Uterus (tissue), 4 donors: ENCODE data around the gene SLC9A7. TPM values are rescaled to one million over a fixed set of nuclear protein-coding genes. Genes with fewer than 3 reads are reported as not detected.
A peak's percentile ranks its signal among the peaks of the same experiment; 100 is the strongest.

Source experiments
- DNase-seq, 2 donors: peaks; one replicate each; pipeline ENCODE4 v3.0.0-alpha.2; 2019 to 2020
- H3K27ac ChIP-seq, 2 donors: fragments of 200-600 bp; sonication (generic); 1 replicate in 1 of 2; 2 replicates in 1 of 2; pipeline ENCODE4 v1.5.1; 2016 to 2018
- H3K27me3 ChIP-seq, 2 donors: fragments of 200-600 bp; sonication (generic); one replicate each; pipeline ENCODE4 v1.5.1; 2018 to 2019; ENCODE audit warnings: control low read depth in 1 of 2
- H3K36me3 ChIP-seq, 2 donors: fragments of 200-600 bp; sonication (generic); one replicate each; pipeline ENCODE4 v1.5.1; 2019; ENCODE audit warnings: control low read depth in 1 of 2
- H3K4me1 ChIP-seq, 2 donors: fragments of 200-600 bp; sonication (generic); one replicate each; pipeline ENCODE4 v1.5.1; 2018 to 2019; ENCODE audit warnings: control low read depth in 1 of 2
- H3K4me3 ChIP-seq, 2 donors: fragments of 200-600 bp; sonication (generic); 1 replicate in 1 of 2; 2 replicates in 1 of 2; pipeline ENCODE4 v1.5.1; 2018 to 2019; ENCODE audit warnings: mild to moderate bottlenecking in 1 of 2
- H3K9me3 ChIP-seq, 2 donors: fragments of 200-600 bp; sonication (generic); one replicate each; pipeline ENCODE4 v1.5.1; 2019; ENCODE audit warnings: control low read depth in 1 of 2
- CTCF ChIP-seq, 4 experiments: fragments of 200-600 bp in 2 of 4; fragments of 450-650 bp in 2 of 4; sonication (generic) in 2 of 4; IDR thresholded peaks; one replicate each; pipeline ENCODE4 v1.5.1; 2016 to 2019; ENCODE audit warnings: antibody characterized with exemption in 4 of 4, mild to moderate bottlenecking in 2 of 4, moderate library complexity in 1 of 4
- POLR2A ChIP-seq, 2 donors: fragments of 450-650 bp; IDR thresholded peaks; one replicate each; pipeline ENCODE4 v1.6.1; 2016; ENCODE audit warnings: antibody characterized with exemption in 2 of 2, mild to moderate bottlenecking in 1 of 2, moderate library complexity in 1 of 2
- intact Hi-C: fragments of 100-400 bp; cut with DNase I; formaldehyde crosslinking; loops from one replicate; pipeline ENCODE4 v1.15.1; 2023; ENCODE audit warnings: low total_unique reads
- total RNA-seq, 4 donors: library from RNA; depleted of rRNA in 3 of 4; stranded (reverse); fragments of >200 nt in 3 of 4; gene quantifications; one replicate each; pipeline versions ENCODE4 v1.1.0 to v1.2.4, GENCODE V29; 2014 to 2023
- donor health status: DM: yes; HTN: yes; CAD: no.

SLC9A7 gene
- total RNA-seq, 4 donors from 2014 or later, result 0.51 to 6.4 (median 3.3) TPM

- H3K36me3 ChIP-seq, result no peaks in the 10 kb centered on the region
- H3K27me3 ChIP-seq, result no peaks in the 10 kb centered on the region
- no peak overlapping the region for H3K27ac ChIP-seq
- intact Hi-C loops, result no loop called here
- no peak for DNase-seq
- H3K9me3 ChIP-seq, result no peaks in the 10 kb centered on the region
- no peaks in the 10 kb centered on the region for H3K4me1 ChIP-seq
- TF ChIP-seq POLR2A (IDR thresholded peaks at IDR 0.05) (no peak), CTCF (IDR thresholded peaks at IDR 0.05) (no peak)
- no peak overlapping the region for H3K4me3 ChIP-seq
Measured at GRCh38 chrX:46648660-46649059, 110.3 kb downstream of the SLC9A7 start.

GRCh38 chrX:46647251-46647650 lies 111.7 kb downstream of the SLC9A7 start:
- H3K4me3 ChIP-seq, result no peak overlapping the region
- no peak for DNase-seq
- TF ChIP-seq CTCF (IDR thresholded peaks at IDR 0.05) (no peak), POLR2A (IDR thresholded peaks at IDR 0.05) (no peak)
- H3K27ac ChIP-seq, result no peak overlapping the region
- no peaks in the 10 kb centered on the region for H3K9me3 ChIP-seq
- no peaks in the 10 kb centered on the region for H3K36me3 ChIP-seq
- intact Hi-C loops, result no loop called here
- no peaks in the 10 kb centered on the region for H3K27me3 ChIP-seq
- H3K4me1 ChIP-seq, result no peaks in the 10 kb centered on the region

GRCh38 chrX:46645614-46646013 lies 113.3 kb downstream of the SLC9A7 start:
- no peaks in the 10 kb centered on the region for H3K4me1 ChIP-seq
- intact Hi-C loops, result no loop called here
- TF ChIP-seq CTCF (IDR thresholded peaks at IDR 0.05) (no peak), POLR2A (IDR thresholded peaks at IDR 0.05) (no peak)
- no peaks in the 10 kb centered on the region for H3K36me3 ChIP-seq
- H3K27ac ChIP-seq, result no peak overlapping the region
- no peaks in the 10 kb centered on the region for H3K9me3 ChIP-seq
- no peak for DNase-seq
- H3K27me3 ChIP-seq, result no peaks in the 10 kb centered on the region
- H3K4me3 ChIP-seq, result no peak overlapping the region

GRCh38 chrX:46643636-46644035 lies 115.3 kb downstream of the SLC9A7 start:
- H3K4me3 ChIP-seq, result no peak overlapping the region
- DNase-seq, result no peak
- no peak for TF ChIP-seq CTCF (IDR thresholded peaks at IDR 0.05)
- no peak for TF ChIP-seq POLR2A (IDR thresholded peaks at IDR 0.05)
- H3K27ac ChIP-seq, result no peak overlapping the region
- intact Hi-C loops, result no loop called here
- H3K36me3 ChIP-seq, result no peaks in the 10 kb centered on the region
- H3K27me3 ChIP-seq, result no peaks in the 10 kb centered on the region
- no peaks in the 10 kb centered on the region for H3K4me1 ChIP-seq
- H3K9me3 ChIP-seq, result no peaks in the 10 kb centered on the region

GRCh38 chrX:46642145-46642544 lies 116.8 kb downstream of the SLC9A7 start:
- H3K27ac ChIP-seq, result no peak overlapping the region
- TF ChIP-seq CTCF (IDR thresholded peaks at IDR 0.05) (peak; percentile 22 to 51 (median 38)), POLR2A (IDR thresholded peaks at IDR 0.05) (no peak)
- H3K9me3 ChIP-seq, result no peaks in the 10 kb centered on the region
- intact Hi-C loops, result no loop called here
- H3K4me3 ChIP-seq, result no peak overlapping the region
- no peaks in the 10 kb centered on the region for H3K36me3 ChIP-seq
- DNase-seq, result no peak
- H3K27me3 ChIP-seq, result no peaks in the 10 kb centered on the region
- no peaks in the 10 kb centered on the region for H3K4me1 ChIP-seq
